Tongue (tissue), 2 donors: ENCODE data around the gene TTC16. TPM values are rescaled to one million over a fixed set of nuclear protein-coding genes. Genes with fewer than 3 reads are reported as not detected.
"Not testable (repeated sequence)": the region's sequence is repeated elsewhere in the genome, so short reads cannot be mapped to it uniquely, and the experiment has no call there.

Experiments used
- DNase-seq: peaks from one replicate; pipeline ENCODE4 v3.0.0-alpha.2; 2015
- total RNA-seq: library from RNA; depleted of rRNA; stranded (reverse); fragments of >200 nt; gene quantifications from one replicate; pipeline ENCODE4 v1.2.3, GENCODE V29; 2014

Gene TTC16
- total RNA-seq, 1 donor from 2014 or later, result not detected

DNA sequence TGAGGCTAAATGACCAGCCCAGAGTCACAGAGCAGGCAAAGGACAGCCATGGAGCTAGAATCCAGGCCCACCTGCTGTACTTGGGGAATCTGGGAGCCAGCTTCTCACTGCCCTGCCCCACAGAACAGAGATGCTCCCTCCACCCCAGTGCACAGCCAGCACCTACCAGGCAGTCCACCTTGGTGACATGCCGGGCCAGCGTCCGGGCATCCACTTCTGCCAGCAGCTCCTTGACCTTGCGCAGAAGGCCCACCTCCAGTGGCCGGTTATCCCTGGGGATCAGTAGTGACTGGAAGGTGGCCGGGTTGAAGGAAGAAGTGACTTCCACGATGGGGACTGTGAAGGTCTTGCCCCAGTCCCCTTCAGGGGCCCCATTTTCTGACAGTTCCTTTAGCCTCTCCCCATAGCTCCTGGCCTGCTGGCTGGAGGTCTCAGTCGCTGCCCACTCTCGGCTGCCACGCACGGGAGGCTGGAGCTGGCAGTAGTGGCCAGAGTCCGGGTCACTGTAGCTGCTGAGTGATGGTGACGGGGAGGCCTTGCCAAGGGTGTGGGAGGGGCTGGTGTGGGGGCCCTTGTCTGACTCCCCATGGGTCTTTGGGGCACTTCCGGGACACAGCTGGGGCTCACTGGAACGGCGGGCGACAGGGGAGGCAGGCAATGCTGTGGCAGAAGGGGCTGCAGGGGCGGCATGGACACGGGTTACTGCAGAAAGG, 28.7 kb downstream of the TTC16 start:
- DNase-seq, result no peak

DNA sequence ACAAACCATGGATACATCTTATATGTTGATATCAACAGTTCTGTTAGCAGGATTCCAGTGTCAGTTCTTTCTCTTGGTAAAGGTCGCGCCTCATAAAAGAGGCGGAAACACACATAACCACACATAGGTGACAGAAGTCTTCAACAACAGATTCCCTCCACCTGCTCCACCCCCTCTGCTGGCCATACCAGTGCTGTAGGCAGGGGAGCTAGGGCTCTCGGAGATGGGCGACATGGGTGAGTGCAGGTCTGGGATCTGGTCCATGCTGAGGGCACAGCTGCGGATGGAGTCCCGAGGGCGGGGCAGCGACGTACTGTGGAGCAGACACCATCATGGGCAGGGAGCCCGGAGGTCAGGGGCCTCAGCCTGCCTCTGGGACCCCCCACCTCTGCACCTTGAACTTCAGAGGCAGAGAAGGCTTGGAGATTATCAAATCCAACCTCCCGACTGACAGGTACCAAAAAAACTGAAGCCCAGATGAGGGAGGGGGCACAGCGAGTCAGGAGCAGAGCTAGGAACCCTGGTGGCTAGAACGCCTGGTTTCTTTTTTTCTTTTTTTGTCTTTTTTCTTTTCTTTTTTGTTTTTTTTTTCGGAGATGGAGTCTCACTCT, 31.2 kb downstream of the TTC16 start:
- no peak for DNase-seq

DNA sequence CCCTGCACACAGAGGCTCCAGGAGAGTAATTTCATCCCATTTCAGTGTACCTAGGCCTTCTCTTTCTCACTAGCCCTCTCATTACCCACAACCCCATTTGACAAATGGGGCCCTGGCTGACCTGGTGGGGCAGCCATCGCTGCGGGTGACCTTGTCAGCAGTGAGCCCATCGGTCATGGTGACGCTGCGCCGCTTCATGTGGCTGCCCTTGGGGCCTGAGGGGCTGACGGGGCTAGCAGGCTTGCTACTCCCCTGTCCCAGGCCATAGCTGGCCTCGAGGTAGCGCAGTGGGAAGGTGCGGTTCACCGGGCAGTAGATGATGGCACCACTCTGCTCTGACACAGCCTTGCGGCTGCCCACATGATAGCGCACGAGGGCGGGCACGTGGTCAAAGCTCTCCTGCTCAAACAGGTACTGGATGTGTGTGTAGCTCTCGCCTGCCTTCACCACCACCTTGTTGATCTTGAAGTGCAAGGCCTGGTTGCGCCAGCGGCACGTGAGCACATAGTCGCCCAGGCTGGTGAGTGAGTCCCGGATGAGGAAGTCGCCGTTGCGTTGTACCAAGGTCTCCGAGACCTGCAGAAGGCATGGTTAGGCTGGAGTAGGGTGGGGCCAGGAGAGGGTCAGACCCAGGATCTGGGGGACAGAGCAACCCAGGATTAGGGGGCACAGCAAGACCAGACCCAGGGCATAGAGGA, 33.4 kb downstream of the TTC16 start:
- DNase-seq, result no peak

DNA sequence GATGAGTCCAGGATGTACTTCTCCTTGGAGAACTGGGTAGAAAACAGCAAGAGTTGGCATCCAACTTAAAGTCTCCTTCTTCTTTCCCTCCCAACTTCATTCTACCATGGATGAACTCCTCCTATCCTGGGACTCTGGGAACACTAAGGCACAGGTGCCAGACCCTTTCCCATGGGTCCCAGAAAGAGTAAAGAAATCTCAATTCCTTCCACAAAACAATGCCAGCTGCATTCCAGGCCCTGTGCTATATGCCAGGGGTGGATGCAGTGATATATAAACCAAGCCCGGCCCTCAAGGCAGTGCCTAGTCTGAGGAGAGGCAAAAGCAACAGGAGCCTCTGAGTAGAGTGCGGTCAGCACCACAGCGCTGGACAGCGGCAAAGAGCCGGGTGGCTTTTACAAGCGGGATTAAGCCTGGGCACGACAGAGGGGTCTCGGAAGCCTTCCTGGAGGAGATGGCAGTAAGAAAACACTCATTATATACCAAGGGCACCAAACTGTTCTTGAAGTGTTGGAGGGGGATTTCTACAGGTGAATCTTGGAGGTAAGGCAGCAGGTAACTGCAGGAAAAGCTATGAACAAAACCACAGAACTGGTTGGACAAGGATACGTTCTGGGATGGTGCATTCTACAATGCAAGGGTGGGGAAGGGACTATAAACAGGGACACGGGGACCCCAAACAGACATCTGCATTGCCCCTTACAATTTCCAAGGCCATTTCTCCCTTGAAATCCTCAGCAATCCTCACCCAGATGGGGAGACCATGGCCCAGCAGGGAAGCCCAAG, 35.6 kb downstream of the TTC16 start:
- peak; percentile 70 for DNase-seq

DNA sequence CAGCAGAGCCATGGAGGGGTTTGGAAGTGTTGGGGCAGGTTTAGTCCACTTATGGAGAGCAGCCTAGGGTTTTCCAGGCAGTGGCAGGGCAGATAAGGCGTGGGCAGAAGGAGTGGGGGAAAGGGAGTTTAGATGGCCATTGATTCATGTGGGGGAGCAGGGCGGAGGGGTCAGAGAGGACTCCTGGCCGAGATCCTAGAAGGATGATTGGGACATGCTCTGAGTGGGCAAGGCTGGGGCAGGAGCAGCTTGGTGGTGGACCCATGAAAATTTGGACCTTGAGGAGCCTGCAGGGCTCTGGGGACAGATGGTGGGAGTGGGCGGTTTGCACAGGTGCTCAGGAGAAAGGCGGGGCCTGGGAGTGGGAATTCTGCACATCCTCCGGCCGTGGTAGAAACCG, 37.3 kb downstream of the TTC16 start:
- no peak for DNase-seq

DNA sequence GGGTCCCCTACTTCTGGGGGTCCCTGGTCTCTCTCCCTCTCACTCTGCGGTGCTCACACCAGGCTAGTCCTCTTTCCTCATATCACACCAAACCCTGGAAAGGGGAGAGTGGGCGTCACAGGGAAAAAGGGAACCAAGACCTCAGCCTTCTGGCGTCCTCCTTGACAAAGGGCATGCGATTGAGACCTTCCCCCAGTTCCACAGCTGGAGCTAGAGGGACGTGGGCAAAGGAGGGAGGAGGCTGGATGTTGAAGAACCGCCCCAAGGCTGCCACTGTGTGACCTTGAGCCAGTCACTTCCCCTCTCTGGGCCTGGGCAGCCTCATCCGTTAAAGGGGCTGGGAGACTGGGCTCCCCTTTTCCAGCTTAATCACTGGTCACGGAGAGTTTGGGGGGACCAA, 37.7 kb downstream of the TTC16 start:
- DNase-seq, result no peak

DNA sequence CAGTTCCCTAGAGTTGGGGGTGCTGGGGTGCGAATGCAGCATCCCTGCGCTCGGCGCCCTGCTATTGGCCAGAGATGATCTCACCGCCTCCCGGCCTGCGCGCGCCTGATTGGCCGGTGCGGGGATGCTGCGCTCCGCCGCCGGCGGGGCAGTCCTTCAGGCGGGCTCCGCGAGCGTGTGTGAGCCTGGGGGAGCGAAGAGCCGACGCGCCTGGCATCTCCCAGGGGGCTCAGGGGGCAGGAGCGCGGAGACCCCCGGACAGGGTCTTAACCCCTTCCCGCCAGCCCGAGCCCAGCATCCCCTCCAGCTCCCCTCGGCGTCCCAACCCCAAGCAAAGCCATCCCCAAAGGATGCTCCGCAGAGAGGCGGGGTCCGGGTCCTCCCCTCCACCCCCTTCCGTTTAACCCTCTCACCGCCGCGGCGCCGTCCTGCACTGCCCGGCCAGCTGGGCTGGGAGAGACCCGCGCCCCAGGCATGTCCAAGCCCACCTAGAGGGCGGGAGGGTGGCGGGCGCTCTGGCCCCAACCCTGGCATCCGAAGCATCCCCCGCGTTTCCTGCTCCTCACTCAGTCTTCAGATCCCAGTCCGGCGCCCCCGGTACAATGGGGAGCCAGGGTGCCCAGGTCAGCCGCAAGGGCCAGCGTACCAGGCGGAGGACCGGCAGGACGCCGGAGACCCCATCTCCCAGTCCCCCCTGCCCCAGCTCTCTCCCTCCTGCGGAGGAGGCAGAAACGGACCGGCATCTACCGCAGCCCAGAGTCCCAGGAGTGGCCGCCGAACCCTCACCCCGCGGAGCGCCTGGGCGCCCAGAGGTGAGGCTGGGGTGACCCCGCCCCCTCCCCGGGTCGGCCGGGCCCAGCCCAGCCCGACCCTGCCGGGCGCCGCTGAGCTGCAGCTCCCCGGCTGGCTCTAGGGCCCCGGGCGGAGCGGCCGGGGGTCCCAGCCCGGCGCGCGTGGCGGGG, 38.5 kb downstream of the TTC16 start:
- DNase-seq, result peak; percentile 54

DNA sequence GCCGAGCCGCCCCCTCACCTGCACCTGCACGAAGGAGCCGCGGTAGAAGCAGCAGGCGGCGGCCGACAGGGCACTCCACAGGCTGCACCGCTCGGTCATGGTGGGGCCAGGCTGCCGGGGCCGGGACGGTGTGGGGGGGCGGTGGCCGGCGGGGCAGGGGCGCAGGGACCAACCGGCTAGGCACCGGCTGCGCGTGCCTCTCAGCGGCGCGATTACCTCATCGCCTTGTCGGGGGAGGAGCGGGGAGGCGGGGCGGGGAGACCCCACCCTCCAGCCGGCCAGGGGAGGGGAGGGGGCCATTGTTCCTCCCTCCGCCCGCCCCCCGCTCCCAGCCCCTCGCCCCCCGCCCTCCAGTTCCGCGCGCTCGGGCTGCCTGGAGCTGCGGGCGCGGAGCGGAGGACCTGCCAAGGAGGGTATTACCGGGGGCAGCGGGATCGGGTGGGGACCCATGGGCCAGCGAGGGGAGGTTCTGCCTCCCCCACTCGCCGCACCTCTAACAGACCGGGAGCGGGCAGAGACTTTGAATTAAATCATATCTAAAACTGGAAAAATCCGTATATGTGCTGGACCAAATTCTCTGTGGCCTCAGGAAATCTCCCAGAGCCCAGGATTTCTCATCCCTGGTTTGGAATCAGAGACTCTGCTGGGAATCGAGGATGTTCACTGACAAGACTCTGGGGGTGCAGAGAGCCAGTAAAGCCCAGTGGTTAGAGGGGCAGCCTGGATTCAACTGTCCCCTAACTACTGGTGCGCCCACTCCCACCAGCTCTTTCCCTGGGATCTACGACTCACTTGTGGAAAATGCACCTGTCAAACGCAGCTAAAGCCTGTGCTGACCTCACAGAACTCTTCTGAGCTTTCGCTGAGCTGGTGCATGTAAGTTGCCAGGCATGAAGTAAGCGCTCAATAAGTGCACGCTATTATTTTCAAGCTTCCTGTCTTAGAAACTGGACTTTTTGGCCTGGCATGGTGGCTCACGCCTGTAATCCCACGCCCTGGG, 39.5 kb downstream of the TTC16 start:
- DNase-seq, result peak; percentile 69

DNA sequence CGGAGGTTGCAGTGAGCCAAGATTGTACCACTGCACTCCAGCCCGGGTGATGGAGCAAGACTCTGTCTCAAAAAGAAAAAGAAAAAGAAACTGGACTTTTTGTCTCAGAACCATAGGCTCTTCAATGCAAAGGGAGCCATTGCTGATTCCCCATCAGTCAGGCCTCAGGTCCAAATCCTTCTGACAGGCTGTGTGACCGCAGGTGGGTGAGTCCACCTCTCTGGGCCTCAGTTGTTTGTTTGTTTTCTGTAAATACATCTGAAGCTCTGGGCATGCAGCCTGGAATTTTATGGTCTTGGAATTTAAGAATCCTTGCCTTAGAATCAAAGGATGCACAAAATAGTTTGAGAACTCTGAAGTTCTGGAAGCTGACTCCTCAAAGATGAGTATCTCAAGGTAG, 40.4 kb downstream of the TTC16 start:
- DNase-seq, result no peak

DNA sequence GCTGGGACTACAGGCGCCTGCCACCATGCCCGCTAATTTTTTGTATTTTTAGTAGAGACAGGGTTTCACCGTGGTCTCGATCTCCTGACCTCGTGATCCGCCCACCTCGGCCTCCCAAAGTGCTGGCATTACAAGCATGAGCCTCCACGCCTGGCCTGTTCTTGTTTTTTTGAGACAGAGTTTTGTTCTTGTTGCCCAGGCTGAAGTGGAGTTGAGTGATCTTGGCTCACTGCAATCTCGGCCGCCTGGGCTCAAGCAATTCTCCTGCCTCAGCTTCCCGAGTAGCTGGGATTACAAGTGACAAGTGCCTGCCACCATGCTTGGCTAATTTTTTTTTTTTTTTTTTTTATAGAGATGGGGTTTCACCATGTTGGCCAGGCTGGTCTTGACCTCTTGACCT, 40.9 kb downstream of the TTC16 start:
- DNase-seq, result not testable (repeated sequence)

DNA sequence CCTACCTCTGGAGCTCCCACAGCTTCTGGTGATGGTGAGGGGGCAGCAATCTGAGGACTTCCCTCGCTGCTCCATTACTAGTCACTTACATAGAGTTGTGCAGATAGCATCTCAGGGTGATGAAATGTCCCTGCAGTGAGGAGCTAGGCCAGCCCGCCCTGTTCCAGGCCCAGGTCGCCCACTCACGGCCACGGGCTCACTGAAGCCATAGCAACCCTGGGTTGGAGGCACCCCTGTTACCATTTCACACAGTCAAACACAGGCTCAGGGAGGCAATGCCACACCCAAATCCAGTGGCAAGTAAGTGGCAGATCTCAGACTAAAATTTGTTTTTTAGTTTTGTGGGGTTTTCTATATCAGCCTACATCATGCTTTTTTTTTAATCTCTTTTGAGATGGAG, 43.0 kb downstream of the TTC16 start:
- no peak for DNase-seq

DNA sequence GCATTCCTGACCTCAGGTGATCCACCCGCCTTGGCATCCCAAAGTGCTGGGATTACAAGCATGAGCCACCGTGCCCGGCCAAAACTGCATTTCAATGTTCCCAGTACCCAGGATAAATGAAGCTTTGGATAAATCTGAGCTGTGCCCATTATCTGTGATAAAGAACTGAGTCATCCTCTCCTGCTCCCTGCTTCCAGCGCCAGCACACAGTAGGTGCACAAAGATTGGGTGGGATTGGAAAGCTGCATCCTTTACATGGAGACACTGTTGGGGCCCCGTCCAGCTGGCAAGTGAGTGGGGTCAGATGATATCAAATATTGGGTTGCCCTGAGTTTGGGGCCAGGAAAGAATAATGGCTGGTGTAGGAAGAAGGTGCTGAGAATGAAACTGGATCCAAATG, 45.2 kb downstream of the TTC16 start:
- DNase-seq, result no peak

DNA sequence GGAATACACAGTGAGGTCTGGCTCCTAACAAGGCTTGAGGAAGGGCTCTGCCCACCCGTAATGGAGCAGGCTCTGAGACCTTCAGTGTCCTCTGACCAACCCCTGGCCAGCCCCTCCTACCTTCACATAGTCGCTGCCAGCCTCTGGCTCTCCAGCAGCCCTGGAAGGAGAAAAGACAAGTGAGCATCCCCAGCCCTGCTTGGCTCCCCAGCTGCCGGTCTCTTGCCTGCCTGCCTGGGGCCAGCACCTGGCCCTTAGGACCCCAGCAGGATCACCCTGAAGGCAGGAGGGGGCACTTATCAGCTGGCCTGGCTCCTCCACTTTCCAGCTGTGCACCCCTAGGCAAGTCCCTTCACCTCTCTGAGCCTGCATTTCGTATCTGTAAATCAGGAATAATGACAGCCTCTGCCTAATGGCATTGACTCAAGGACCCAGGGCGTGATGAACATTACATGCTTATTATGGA, 45.6 kb downstream of the TTC16 start:
- DNase-seq, result no peak

DNA sequence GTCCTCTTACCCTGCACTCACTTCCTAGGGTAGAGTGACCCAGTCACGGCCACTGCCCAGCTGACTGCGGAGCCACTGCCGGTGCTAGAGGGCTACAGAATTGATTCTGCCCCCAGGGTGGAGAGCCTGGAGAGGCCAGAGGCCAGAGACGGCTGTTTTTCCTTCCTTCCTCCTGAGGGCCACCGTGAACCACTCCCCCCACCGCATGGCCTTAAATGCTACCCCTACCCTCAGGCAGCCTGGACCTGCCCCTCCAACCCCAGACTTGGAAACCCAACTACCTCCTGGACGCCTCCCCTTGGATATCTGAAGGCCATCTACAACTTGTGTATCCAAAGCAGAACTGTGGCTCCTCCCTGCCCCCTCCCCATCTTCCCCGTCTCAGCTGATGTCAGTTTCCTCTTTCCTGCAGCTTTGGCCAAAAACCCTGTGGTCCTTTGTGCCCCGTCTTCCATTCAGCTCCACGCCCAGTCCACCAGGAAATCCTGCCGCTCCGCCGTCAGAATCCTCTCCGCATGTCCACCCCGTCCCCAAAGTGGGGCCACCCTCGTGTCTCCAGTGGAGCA, 46.3 kb downstream of the TTC16 start:
- no peak for DNase-seq

DNA sequence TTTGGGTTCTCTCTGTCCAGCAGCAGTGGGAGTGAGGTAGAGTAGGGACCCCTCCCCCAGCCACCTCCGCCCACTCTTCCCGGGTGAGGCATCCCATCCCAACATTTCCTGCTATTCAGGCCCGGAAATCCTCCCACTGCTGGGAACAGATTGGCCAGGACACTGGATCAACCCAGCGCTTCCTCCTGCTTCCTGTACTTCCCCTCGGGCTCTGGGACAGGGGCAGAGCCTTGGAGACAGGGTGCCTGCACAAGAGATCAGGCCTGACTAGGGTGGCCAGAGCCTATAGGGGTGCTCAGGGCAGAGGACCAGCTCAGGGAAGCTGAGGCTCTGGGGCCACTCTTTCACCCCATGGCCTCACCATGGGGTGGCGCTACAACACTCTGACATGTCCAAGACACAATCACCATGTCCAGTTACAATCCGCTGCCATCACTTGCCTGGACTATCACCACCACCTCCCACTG, 48.1 kb downstream of the TTC16 start:
- DNase-seq, result no peak

DNA sequence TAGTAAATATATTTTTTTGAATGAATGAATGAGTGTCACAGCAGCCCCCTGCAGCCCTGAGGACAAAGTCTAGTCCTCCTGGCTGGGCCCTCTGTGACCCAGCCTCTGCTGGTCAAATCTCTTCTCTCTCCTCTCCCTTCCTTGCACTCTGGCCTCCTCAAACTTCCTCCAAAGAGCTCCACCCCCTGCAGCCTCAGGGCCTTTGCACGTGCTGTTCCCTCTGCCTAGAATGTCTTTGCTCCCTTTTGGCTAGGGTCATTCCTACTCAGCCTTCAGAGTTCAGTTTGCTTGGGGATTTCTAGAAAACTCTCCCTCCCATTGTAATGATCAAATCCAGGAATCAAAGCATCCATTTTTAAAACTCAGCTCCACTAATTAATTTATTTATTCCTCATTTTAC, 49.5 kb downstream of the TTC16 start:
- no peak for DNase-seq

DNA sequence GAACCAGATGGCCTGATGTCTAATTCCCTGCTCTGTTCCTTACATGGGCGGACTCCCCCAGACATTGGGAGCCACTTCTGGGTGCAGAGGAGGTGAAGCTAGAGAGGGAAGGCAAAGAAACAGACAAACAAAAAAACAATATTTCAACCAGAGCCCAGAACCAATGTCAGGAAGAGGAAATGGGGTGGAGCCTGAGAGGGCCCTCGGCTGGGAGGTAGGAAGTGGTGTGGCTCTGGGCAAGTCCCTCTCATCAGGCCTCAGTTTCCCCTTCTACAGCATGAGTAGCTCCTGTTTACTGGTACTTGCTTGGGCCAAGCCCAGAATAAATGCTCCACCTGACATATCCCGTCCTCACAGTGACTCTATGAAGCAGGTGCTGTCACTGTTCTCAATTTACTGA, 51.5 kb downstream of the TTC16 start:
- no peak for DNase-seq

DNA sequence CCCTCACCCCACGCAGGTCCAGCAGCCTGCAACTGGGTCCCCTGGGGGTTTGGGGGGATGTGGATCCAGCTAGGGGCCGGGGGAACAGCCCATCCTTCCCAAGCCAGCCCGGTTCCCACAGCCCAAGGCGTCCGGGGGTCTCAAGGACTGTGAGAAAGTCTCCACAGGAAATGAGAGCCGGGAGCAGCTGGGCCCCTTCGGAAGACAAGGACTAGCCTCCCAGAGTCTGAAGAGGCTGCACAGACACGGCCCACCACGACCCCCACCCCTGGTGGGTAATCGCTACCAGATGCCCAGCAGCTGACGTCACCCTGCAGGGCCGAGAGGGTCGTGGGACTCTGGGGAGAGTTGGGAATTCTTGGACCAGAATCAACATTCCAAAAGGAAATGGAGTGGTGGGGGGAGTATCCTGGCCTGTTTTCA, 52.0 kb downstream of the TTC16 start:
- peak; percentile 69 for DNase-seq

DNA sequence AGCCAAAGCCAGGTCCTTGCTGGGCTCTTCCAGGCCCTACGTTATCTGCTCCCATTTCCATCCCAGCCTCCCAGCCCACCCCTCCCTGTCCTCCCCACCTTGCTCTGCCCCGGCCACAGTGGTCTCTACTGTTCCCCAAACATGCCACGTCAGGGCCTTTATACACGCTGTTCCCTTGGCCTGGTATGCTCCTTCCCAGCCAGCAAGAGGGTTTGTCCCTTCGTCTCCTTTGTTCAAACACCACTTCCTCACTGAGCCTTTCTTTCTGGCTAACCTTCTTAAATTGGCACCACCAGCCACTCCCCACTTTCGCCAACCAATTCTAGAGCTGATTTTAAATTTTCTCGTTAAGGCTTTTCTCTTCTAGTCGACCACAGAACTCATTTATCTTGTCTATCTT, 52.8 kb downstream of the TTC16 start:
- no peak for DNase-seq

DNA sequence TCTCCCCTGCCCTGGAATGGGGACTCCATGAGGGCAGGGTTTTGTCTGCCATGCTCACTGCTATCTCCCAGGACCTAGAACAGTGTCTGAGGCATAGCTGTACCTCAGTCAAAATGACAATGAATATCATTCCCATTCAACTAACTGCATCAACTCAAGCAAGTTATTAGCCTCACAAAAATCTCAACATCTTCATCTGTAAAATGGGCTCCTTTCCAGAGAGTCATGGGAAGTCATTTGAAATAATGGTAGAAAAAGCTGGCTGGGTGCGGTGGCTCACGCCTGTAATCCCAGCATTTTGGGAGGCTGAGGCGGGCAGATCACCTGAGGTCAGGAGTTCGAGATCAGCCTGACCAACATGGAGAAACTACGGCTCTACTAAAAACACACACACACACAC, 53.2 kb downstream of the TTC16 start:
- DNase-seq, result no peak
